ENCODE data around the gene CLPTM1.

The CLPTM1 gene

GRCh38 chr19:45016388-45017314 lies 61.5 kb downstream of the CLPTM1 start:
- peak; percentile 11 for DNase-seq

GRCh38 chr19:45019187-45019586 lies 64.0 kb downstream of the CLPTM1 start:
- DNase-seq = no peak

- DNase-seq = no peak
Measured at GRCh38 chr19:45020071-45020470, 64.9 kb downstream of the CLPTM1 start.

GRCh38 chr19:45021971-45022370 lies 66.8 kb downstream of the CLPTM1 start:
- no peak for DNase-seq

GRCh38 chr19:45023048-45023447 lies 67.9 kb downstream of the CLPTM1 start:
- DNase-seq = no peak

- no peak for DNase-seq
Measured at GRCh38 chr19:45025264-45025663, 70.1 kb downstream of the CLPTM1 start.

- no peak for DNase-seq
Measured at GRCh38 chr19:45027371-45027770, 72.2 kb downstream of the CLPTM1 start.

GRCh38 chr19:45030825-45031224 lies 75.6 kb downstream of the CLPTM1 start:
- DNase-seq = no peak

- no peak for DNase-seq
Measured at GRCh38 chr19:45032421-45032820, 77.2 kb downstream of the CLPTM1 start.

GRCh38 chr19:45035755-45036154 lies 80.6 kb downstream of the CLPTM1 start:
- no peak for DNase-seq

GRCh38 chr19:45037393-45038169 lies 82.4 kb downstream of the CLPTM1 start:
- DNase-seq = no peak

- DNase-seq = peak; percentile 85
Measured at GRCh38 chr19:45038931-45039893, 84.0 kb downstream of the CLPTM1 start, which contains the start of gene CLASRP. TSS of gene CLASRP (plus strand) at chr19:45039045. CDS start at chr19:45040213, 1,168 bp downstream.

GRCh38 chr19:45040059-45040771 lies 85.0 kb downstream of the CLPTM1 start:
- no peak for DNase-seq

GRCh38 chr19:45041125-45041524 lies 85.9 kb downstream of the CLPTM1 start:
- no peak for DNase-seq
